Measurements from ENCODE around the gene CCND1. TPM values are rescaled to one million over a fixed set of nuclear protein-coding genes. Genes with fewer than 3 reads are reported as not detected.

The CCND1 gene
- total and polyA plus RNA-seq, 11 donors: 27.9 to 312 (median 144) TPM

GRCh38 chr11:69646493-69647389 is 5.8 kb downstream of the CCND1 start:
- WGBS, 4 donors: 63 to 69% (median 66%) methylated on average over 18 to 32 of the region's 32 CpGs
- DNase-seq (peak in 1 of 5 donors; percentile 49), ATAC-seq (no peak)
- H3K27ac ChIP-seq: peak overlapping the region in 9 of 12 donors; percentile 5 to 55 (median 35)
- no peak for TF ChIP-seq POLR2A (IDR thresholded peaks at IDR 0.05)
- TF ChIP-seq CTCF (IDR thresholded peaks at IDR 0.05): no peak
- intact Hi-C loops (cut with DNase I): loop anchor here in 3 of 10 donors (10.0 kb wide), 3 partner anchors 202 to 722 kb away; no protein-coding TSS in a partner anchor
- H3K27me3 ChIP-seq: peaks cover 0 to 5% (median 0%) of the 10 kb centered on the region in 9 donors
- peaks cover 0 to 82% (median 51%) of the 10 kb centered on the region in 9 donors for H3K36me3 ChIP-seq
- peaks cover 6 to 71% (median 48%) of the 10 kb centered on the region in 12 donors for H3K4me1 ChIP-seq
- no peak overlapping the region for H3K4me3 ChIP-seq
- H3K9me3 ChIP-seq: no peaks in the 10 kb centered on the region

- Histone ChIP-seq H3K9me3 (no peaks in the 10 kb centered on the region), H3K36me3 (peaks cover 0 to 89% (median 57%) of the 10 kb centered on the region in 9 donors), H3K4me1 (peaks cover 6 to 78% (median 48%) of the 10 kb centered on the region in 12 donors), H3K27ac (peak overlapping the region in 7 of 12 donors; percentile 5 to 55 (median 44)), H3K27me3 (no peaks in the 10 kb centered on the region), H3K4me3 (no peak overlapping the region)
- peak in 1 of 5 donors; percentile 51 for DNase-seq
- intact Hi-C loops (cut with DNase I): loop anchor here in 3 of 10 donors (10.0 kb wide), 3 partner anchors 203 to 723 kb away; no protein-coding TSS in a partner anchor
- ATAC-seq: no peak
- TF ChIP-seq POLR2A (IDR thresholded peaks at IDR 0.05): no peak
- no peak for TF ChIP-seq CTCF (IDR thresholded peaks at IDR 0.05)
- WGBS, 4 donors: 70 to 78% (median 75%) methylated on average over 10 to 11 of the region's 11 CpGs
Measured at GRCh38 chr11:69647390-69647748, 6.4 kb downstream of the CCND1 start.

GRCh38 chr11:69647761-69648497 is 7.0 kb downstream of the CCND1 start:
- DNase-seq (peak in 1 of 5 donors; percentile 60), ATAC-seq (no peak)
- H3K27me3 ChIP-seq: no peaks in the 10 kb centered on the region
- peaks cover 0 to 94% (median 59%) of the 10 kb centered on the region in 9 donors for H3K36me3 ChIP-seq
- H3K4me3 ChIP-seq: no peak overlapping the region
- H3K4me1 ChIP-seq: peaks cover 6 to 78% (median 48%) of the 10 kb centered on the region in 12 donors
- peak overlapping the region in 4 of 12 donors; percentile 44 to 55 (median 48) for H3K27ac ChIP-seq
- intact Hi-C loops (cut with DNase I): loop anchor here in 3 of 10 donors (10.0 kb wide), 3 partner anchors 203 to 723 kb away; no protein-coding TSS in a partner anchor
- no peak for TF ChIP-seq POLR2A (IDR thresholded peaks at IDR 0.05)
- TF ChIP-seq CTCF (IDR thresholded peaks at IDR 0.05): no peak
- WGBS, 4 donors: 64 to 86% (median 78%) methylated on average over 26 to 28 of the region's 28 CpGs
- no peaks in the 10 kb centered on the region for H3K9me3 ChIP-seq

Measured in heart left ventricle (tissue), 16 donors.